Middle frontal gyrus (tissue), 1 donor: ENCODE data around the gene GSTA4.
"Not testable (repeated sequence)": the region's sequence is repeated elsewhere in the genome, so short reads cannot be mapped to it uniquely, and the experiment has no call there.

ENCODE experiments used
- DNase-seq: peaks from one replicate; pipeline ENCODE4 v3.0.0-alpha.2; 2015; ENCODE audit warnings: low spot score; ENCODE audit errors: extremely low spot score

GSTA4 gene

DNA sequence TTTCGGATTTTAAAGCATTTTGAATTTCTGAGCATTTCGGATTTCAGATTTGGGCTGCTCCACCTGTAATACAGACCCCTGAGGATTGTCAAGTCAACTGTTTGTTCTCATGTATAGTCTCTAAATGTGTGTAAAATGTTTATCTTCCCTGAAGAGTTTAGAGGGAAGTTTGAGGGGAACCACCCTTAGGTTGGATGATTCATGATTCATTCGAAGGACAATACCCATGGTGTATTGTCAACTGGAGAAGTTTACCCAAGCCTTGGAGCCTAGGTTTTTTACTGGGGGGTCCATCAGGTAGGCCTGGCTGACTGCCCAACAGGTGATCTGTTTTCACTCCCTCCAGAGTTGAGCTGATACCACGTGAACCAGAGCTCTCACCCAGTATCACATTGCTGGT lies 18.9 kb downstream of the GSTA4 start:
- DNase-seq = no peak

DNA sequence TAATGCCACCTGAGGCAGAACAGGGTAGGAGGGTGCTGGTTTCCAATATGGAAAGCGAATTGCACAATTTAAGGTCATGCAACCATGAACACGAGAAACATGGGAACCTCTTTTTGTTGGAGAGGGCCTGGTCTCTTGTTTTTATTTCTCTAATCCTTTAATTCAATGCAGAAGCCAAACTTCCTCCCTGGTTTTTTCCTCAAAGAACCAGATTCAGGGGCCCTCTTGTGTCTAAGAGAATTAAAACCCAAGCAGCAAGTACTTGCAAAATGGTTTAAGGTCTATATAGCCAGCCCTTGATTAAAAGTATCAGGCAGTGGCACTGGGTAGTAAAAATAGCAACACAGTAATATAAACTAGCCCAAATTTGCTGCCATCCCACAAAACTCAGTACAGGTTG lies 19.5 kb downstream of the GSTA4 start:
- DNase-seq = no peak

DNA sequence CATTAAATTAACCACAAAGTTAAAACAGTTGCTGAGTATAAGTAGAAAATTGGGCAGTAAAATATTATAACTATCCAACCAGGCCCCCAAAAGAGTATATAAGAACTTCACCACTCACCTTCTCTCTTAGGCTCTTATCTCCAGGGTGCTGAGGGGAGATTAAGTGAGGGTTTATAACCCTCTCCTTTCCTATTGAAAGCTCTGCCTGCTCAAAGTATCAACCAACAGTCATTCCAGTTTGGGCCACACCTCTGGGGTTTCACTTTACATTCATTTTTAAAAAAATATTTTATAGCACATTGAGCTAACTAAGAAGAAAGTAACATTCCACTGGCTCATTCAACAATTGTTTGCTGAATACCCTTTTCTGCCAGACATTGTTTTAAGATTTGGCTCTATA lies 22.1 kb downstream of the GSTA4 start:
- DNase-seq = no peak

DNA sequence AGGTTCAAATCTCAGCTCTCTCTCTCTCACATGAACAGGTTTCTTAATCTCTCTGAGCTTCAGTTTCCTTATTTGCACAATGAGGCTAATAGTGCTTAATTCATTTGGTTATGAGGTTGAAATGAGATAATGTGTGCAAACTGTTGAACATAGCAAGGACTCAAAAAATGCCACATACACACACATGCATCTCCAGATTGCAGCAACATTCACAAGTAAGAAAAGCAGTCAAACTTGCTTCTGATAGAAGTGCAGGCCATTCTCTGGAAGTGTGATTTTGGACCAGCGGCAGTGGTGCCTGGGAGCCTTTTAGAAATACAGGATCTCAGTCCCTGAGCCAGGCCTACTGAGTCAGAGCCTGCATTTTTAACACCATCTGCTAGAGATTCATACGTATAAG lies 25.7 kb downstream of the GSTA4 start:
- DNase-seq = no peak

GRCh38 chr6:52966101-52966500 lies 29.0 kb downstream of the GSTA4 start:
- no peak for DNase-seq

DNA sequence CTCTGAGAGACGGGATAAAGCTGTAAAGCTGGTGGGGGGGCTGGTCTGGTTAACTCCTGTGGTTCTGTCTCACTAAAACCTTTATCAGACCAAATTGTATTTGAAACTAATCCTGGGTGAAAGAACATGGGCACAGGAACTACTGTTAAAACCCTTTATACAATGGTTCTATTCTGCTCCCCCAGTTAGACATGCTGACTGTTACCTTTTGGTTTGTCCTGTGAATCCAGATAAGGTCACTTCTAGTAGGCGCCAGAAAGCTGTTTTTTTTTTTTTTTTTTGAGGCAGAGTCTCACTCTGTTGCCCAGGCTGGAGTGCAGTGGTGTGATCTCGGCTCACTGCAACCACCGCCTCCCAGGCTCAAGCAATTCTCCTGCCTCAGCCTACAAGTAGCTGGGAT lies 29.7 kb downstream of the GSTA4 start:
- no peak for DNase-seq

DNA sequence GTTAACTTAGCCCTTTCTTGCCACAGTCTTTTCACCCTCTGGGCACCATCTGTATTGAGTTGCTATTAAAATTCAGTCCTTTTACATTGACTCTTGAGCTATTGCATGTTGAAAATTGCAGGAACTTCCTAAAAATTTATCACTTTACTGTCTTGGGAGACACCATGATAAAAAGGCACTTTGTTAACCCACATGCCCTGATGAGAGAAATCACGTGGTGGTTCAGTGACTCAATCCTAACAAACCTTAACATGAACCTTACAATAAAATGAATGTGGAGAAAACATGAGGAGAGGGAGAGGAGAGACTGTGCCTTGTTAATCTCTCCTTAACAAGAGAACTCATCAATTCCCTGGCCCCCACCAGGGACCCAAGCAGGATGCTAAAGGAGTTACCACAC lies 30.8 kb downstream of the GSTA4 start:
- no peak for DNase-seq

- DNase-seq = no peak
These were observed 32.4 kb downstream of the GSTA4 start for GRCh38 chr6:52962701-52963100.

DNA sequence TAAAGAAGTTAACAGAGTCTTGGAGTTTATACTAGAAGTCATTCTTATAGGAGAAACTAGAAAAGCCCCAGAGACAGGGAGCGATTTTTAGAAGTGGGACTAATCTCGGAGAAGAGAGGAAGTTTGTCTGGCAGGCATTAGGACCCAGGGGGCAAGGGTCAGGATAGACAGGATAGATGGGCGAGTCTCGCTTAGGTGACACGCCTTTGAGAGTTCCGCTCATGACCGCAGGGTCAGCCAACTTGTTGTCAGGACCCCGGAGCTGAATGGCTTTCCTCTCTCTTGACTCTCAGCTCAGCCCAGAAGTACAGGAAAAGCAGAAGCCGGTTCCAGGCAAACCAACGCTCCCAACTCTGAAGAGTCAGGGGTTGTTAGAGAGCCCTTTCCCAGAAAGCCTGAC lies 34.1 kb downstream of the GSTA4 start:
- not testable (repeated sequence) for DNase-seq

GRCh38 chr6:52960211-52960610 lies 34.9 kb downstream of the GSTA4 start:
- not testable (repeated sequence) for DNase-seq

GRCh38 chr6:52958546-52959255 lies 36.4 kb downstream of the GSTA4 start:
- no peak for DNase-seq

DNA sequence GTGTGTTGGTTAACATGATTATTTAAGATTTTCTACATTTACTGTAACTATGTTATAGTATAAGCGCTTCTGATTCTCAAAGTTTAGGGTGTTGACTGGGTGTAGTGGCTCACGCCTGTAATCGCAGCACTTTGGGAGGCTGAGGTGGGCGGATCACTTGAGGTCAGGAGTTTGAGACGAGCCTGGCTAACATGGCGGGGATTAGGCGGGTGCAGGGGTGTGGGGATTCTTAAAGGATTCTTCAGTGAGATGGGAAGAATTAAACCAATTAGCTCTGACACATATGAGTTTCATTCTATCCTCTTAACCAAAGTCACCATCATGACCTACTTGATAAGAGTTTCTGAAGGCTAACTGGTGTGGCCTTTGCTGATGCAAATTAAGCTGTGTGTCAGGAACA lies 39.2 kb downstream of the GSTA4 start:
- no peak for DNase-seq

DNA sequence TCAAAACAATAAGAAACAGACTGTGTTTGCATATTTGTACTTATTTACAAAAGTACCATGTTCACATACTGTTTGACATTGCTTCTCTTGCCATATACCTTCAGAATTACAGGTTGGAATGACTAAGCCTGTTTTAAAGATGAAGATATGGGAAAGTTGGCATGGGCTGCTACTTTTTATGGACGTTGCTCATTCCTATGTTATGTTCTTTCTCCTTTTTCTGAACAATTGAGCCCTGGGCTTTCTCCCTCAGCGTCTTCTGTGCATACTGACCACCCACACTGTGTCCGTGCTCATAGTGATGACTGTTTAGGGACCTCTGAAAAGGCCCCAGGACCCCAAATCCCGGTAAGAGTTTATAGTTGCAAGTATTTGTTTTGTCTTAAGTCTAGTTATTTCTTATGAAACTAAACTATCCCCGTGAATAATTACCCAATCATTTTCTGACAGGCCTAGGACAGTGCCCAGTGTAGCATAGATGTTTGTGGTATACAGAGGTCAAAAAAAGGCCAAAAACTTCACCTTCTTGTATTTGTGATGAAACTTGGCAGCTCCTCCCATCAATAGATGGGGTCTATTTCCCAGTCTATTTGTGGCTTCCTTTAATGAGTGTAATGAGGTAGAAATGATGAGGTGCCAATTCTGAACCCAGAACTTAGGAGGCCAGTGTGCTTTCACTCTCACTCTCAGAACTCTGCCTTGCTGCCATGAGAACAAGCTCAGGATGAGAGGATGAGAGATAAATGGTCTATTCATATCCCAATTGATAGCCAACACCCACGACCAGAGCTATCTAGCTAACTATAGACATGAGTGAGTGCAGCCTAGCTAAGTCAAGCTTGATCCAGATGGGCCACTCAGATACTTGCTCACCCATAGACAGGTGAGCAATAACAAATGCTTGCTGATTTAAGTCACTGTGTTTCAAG lies 40.9 kb downstream of the GSTA4 start:
- no peak for DNase-seq

DNA sequence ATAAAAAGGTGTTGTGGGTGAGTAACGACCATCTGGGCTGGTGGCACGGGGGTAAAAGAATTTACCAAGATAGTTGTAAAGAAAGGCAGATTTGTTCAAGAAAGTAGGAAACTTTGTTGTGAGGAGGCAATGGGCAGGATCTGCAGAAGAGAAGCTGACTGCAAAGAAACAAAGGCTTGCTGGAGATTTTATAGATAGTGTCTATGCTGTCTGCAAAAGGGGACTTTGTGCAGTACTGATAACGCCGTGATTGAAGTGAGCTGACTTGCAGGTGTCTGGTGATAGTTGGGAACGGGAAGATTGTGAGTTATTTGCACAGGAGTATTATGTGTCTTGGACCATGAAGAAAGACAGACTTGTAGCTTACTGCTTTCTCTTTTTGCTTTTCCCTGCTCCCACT lies 48.8 kb downstream of the GSTA4 start:
- no peak for DNase-seq

GRCh38 chr6:52942821-52943220 lies 52.3 kb downstream of the GSTA4 start:
- DNase-seq = not testable (repeated sequence)

- no peak for DNase-seq
These were observed 52.9 kb downstream of the GSTA4 start for GRCh38 chr6:52942221-52942620.

DNA sequence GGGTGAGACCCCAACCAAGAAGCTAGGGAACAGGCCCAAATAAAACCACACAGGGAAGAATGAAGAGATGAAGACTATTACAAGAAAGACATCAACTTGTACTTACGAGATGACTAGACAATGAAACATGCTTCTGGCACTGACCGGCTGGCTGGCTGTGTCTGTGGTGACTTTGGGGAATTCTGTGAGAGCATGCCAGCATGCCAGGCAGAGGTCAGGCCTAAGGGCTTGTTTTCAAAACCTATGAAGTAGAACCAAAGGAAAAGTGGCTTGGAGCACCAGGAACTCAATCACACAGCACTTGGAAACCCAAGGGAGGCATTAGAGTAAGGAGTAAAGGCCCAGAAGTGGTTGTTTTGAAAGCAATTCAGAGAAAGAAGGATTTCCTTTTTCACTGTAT lies 57.2 kb downstream of the GSTA4 start:
- no peak for DNase-seq

GRCh38 chr6:52933778-52934177 lies 61.3 kb downstream of the GSTA4 start:
- DNase-seq = no peak

- DNase-seq = no peak
These were observed 63.7 kb downstream of the GSTA4 start for GRCh38 chr6:52931351-52931750.

- DNase-seq = no peak
These were observed 65.5 kb downstream of the GSTA4 start for GRCh38 chr6:52929321-52930164.
